SW 1271 (cell line): ENCODE results near the gene FAM171A1.

Experiments
- DNase-seq, 2 experiments: peaks; one replicate each; lab custom pipeline; 2025; lab: John Stamatoyannopoulos, UW

The FAM171A1 gene

DNA sequence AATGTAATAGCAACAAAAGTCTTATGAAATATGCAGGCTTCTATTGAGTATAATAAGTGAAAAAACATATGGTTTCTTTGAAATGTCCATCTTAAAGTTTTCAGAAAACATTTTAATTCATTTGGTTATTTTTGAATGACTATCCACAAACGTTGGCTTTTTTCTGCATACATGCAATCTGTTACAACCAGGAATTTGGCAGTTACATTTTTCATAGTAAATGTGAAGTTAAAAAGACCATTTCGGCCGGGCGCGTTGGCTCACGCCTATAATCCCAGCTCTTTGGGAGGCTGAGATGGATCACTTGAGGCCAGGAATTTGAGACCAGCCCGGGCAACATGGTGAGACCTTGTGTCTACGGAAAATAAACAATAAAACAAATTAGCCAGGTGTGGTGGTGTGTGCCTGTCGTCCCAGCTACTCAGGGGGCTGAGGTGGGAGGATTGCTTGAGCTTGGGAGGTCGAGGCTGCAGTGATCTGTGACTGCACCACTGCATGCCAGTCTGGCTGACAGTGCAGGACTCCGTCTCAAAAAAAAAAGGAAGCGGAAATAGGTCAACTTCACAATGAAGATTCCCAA, 128.7 kb downstream of the FAM171A1 start:
- DNase-seq = no peak

GRCh38 chr10:15241306-15241705, 129.8 kb downstream of the FAM171A1 start:
- no peak for DNase-seq

- DNase-seq = no peak
These were observed 132.3 kb downstream of the FAM171A1 start for GRCh38 chr10:15238555-15239335.

GRCh38 chr10:15237351-15237750, 133.7 kb downstream of the FAM171A1 start:
- DNase-seq = peak in 1 of 2 experiments; percentile 2

GRCh38 chr10:15236340-15236739, 134.7 kb downstream of the FAM171A1 start:
- DNase-seq = no peak

DNA sequence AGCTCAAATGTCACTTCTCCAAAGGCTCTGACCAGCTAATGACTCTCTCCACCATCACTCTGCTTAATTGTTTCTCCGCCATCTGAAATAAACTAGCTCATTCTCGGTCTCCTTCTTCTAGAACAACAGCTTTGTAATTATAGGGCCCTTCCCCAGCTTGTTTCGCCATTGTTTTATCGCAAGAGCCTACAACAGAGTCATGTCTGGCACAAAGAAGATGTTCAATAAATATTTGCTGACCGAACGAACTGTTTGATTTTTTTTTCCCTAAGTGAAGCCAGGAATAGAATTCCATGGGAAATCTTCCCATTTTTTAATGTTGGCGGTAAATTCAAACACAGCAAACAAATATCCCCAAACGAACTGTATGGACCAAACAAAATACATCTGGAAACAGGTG, 138.8 kb downstream of the FAM171A1 start:
- DNase-seq = no peak

GRCh38 chr10:15231426-15231825, 139.7 kb downstream of the FAM171A1 start:
- DNase-seq = no peak

DNA sequence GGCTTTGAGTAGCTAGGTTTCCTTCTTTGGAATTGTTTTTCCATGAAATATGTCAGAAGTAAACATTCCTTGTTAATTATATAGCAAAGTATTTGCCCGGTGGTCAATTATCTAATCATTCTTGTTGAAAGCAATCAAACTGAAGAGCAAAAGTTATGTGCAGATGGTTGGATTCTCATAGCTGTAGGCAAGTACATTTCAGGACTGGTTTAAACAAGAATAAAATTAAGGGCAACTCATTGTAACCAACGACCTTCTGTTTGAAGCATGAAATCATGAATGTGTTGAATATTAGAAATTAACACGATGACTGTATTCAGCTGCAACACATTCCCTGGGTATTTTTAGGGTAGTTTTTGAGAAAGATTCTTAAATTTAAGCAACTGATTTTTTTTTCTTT, 140.8 kb downstream of the FAM171A1 start:
- DNase-seq = no peak

- DNase-seq = no peak
These were observed 141.8 kb downstream of the FAM171A1 start for GRCh38 chr10:15229268-15229667.

GRCh38 chr10:15228426-15228825, 142.7 kb downstream of the FAM171A1 start:
- DNase-seq = no peak

DNA sequence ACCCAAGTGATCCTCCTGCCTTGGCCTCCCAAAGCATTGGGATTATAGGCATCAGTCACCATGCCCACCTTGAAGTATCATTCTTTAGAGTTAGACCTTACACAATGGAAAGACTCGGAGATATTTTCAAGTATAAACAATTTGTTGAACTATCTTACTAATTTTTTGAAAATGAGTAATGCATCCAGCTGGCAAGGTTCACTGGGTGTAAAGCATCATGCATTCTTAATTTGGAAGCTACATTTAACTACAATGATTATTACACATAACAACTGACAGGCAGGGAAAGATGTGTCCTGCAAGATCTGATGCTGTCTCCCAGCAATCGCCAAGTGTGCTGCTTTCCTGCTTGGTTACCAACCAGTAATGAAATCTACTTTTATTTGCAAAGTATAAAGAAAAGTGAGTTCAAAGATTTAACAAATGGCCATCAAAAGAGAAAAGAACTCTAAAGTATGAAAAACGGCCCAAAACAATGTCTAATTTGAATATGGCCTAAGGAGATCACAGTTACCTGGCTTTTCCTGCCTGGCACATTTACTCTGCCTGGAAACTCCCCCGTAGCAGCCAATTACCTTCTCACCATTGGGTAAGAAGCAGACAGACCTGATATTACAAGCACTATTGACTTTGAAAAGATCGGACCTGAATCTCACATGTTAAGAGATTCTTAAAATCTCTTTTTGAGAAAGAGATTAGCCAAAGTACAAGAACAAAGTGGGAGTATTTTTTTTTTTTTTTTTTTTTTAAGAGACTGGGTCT, 143.3 kb downstream of the FAM171A1 start:
- DNase-seq = no peak

- no peak for DNase-seq
These were observed 145.6 kb downstream of the FAM171A1 start for GRCh38 chr10:15225511-15225910.

DNA sequence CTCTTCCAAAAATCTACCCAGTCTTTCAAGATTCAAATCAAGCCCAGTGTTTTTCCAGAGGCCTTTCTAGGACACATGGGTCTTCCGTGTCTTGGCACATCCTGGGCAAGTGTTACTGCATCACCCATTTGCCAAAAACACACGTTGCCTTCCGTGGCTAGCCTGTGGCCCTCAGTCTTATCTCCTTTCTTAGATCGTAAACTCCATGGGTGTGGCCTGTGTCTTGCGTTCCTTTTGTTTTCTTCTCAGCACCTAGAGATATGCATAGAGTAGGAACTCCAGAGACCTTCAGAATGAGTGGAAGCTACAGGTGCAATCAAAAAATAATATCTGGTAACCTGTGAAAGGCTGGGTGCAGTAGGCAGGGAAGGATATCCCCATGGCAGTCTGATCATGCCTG, 146.1 kb downstream of the FAM171A1 start:
- DNase-seq = no peak

DNA sequence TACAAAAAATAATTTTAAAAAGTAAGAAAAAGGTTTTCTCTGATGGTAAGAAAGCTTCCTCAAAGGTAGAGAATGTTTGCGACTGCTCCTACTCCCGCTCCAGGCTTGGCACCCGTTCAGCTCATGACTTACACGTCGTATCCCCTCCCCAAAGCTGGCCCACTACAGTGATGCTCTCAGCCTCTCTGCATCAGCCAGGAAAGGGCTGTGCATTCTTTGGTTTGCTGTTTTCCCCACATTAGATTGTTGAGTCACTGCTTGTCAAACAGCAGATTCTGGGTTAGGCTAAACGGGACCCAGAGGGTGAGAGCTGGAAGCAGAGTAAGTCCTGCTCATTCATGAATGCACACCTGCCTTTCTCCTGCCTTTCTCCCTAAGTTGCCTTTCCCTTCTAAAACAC, 147.9 kb downstream of the FAM171A1 start:
- DNase-seq = no peak

- DNase-seq = no peak
These were observed 148.6 kb downstream of the FAM171A1 start for GRCh38 chr10:15222511-15222910.

DNA sequence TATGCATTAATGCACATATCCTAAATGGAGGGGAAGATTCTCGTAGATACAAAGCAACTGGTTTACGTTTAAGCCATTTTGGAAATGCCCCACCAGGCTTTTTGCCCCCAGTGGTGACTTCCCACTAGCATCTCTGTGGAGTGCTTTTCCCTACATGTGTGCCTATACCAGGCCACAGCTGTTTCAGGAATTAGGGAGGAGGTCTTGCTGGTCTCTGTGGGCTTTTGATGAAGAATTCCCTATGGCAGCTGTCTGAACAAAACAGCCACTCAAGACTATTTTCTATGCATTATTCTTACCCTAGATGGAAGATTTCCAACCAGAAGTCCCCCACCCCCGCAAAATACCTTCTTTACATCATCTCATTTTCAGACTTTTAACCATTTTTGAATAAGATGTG, 150.6 kb downstream of the FAM171A1 start:
- DNase-seq = no peak

DNA sequence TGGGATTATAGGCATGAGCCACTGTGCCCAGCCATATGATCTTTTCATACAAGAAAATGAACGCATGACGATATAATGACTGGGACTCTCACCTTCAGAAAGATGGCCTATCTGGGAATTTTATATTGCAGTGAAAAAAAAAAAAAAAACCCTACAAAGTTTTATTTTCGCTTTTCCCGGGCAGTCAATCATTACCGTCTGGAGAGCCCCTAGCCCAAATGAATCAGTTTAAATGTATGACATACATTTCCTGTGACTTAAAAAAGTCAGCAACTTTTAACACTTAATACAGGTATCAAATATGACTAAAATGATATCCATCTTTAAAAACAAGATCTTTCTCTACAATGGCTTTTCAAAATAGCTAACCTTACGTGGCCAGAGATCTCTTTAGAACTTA, 154.4 kb downstream of the FAM171A1 start:
- no peak for DNase-seq

GRCh38 chr10:15214237-15214636, 156.9 kb downstream of the FAM171A1 start:
- DNase-seq = no peak

DNA sequence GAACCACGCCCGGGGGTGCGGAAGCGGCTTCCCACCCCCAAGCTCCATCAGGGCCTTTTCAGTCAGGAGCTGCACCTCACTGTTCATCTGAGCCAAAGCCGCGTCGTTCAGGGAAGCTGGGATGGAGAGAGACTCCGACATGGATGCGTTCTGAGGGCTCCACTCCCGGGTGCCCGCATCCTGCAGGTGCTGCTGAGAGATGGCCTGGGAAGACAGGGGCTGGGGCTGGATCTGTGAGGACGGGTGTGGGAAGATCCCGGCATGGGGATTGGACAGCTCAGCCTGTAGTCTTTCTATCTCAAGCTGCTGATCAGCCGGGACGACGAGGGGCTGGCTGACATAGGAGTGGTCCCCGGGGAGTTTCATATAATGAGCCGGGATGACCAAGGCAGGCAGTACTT, 157.6 kb downstream of the FAM171A1 start:
- no peak for DNase-seq

DNA sequence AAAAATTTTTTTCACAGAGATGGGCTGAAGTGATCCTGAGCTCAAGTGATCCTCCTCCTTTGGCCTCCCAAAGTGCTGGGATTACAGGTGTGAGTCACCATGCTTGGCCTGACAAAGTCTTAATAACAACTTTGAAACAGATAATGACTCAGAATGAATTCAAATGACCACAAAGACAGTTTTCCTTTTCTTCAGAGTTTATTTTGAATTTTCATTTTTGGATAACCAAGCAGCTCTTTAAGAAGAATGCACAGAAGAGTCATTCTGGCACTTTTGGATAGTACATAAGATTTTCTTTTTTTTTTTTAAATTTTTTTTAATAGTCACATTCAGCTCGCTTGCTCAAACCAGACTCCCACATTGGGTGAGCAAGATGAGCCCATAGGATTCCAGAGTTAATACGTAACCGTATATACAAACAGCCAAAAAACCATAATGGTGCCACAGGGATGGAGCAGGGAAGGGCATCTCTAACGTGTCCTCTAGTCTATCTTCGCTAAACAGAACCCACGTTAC, 159.6 kb downstream of the FAM171A1 start:
- peak in 1 of 2 experiments; percentile 10 for DNase-seq

GRCh38 chr10:15210521-15210920, 160.6 kb downstream of the FAM171A1 start:
- DNase-seq = no peak

DNA sequence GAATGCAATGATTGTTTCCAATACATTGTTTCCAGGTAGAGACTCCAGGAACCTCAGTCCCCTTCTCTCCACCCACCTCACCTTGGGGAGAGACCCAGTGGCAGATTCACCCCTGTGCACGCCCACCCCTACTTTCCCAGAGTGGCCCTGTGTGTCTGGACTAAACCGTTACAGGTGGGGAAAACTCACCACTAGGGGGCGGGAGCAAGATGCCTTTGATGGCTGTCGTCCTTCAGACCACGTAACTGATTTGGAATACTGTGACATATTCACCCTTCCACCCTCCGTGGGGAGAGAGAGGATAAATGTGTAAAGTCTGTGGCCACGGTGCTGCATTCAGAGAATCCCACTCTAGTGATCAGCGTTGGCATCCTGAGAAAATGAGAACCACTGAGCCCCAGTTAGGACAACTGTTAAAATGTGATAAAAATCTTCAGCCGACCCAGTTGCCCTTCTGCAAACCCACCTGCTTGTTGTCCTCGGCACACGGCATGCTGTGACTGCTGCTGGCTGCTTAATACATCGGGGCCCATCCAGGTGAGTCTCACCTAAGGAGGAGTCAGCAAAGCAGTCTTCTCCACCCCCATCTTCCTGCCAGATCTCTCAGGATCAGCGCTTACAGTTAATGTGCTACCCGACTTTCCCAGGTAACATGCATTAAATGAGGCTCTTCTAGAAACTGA, 161.1 kb downstream of the FAM171A1 start:
- peak in 1 of 2 experiments; percentile 22 for DNase-seq
